HEK293 (cell line): ENCODE results near the gene SP2.
A peak's percentile ranks its signal among the peaks of the same experiment; 100 is the strongest.

Source experiments
- CTCF ChIA-PET: fragments of 350-600 bp; formaldehyde crosslinking; extraction: SDS; loops from one replicate; lab custom pipeline; 2021; ENCODE audit warnings: antibody characterized with exemption; lab: Yijun Ruan, JAX
- POLR2A ChIA-PET: fragments of 300-600 bp; formaldehyde crosslinking; extraction: SDS; loops from one replicate; lab custom pipeline; 2020; ENCODE audit warnings: antibody characterized with exemption, inconsistent platforms; lab: Yijun Ruan, JAX
- H3K27ac ChIP-seq: fragments of 200-500 bp; sonication (Bioruptor generic); 2 replicates; pipeline ENCODE4 v1.5.1; 2014; ENCODE audit warnings: low read depth, low read length, control low read depth, inconsistent platforms; ENCODE audit errors: extremely low read depth
- H3K36me3 ChIP-seq, 2 experiments: fragments of 200-500 bp in 1 of 2; sonication (Bioruptor generic) in 1 of 2; 1 replicate in 1 of 2; 2 replicates in 1 of 2; pipeline ENCODE4 v1.5.1; 2014 to 2017; ENCODE audit warnings: inconsistent platforms in 2 of 2, low read length in 2 of 2; ENCODE audit not compliant: control insufficient read depth in 2 of 2, insufficient read depth in 1 of 2
- H3K4me1 ChIP-seq: fragments of 200-500 bp; sonication (Bioruptor generic); 2 replicates; pipeline ENCODE4 v1.5.1; 2014; ENCODE audit warnings: mild to moderate bottlenecking, low read length, inconsistent platforms; ENCODE audit not compliant: control insufficient read depth, insufficient read depth
- H3K4me3 ChIP-seq: 2 replicates; pipeline ENCODE4 v1.5.1; 2011; ENCODE audit warnings: low read depth, mild to moderate bottlenecking, control low read depth, low read length, moderate library complexity
- H3K9me3 ChIP-seq: fragments of 200-500 bp; sonication (Bioruptor generic); 2 replicates; pipeline ENCODE4 v1.5.1; 2014; ENCODE audit warnings: low read depth, low read length, inconsistent platforms; ENCODE audit not compliant: control insufficient read depth, insufficient read depth
- KLF7 ChIP-seq: fragments of 450-650 bp; formaldehyde crosslinking; IDR thresholded peaks from 2 replicates; pipeline ENCODE4 v1.5.1; 2016; ENCODE audit warnings: missing biosample characterization, missing genetic modification characterization, borderline replicate concordance
- TCF7L2 ChIP-seq: IDR thresholded peaks from 2 replicates; pipeline ENCODE4 v1.6.1; 2011; ENCODE audit warnings: low read depth, mild to moderate bottlenecking, inconsistent platforms, low read length, moderate library complexity, borderline replicate concordance
- YY2 ChIP-seq: fragments of 450-650 bp; formaldehyde crosslinking; IDR thresholded peaks from 2 replicates; pipeline ENCODE4 v1.5.1; 2016; ENCODE audit warnings: missing biosample characterization, missing genetic modification characterization
- ZBTB17 ChIP-seq: fragments of 450-650 bp; formaldehyde crosslinking; IDR thresholded peaks from 2 replicates; pipeline ENCODE4 v1.5.1; 2016; ENCODE audit warnings: missing biosample characterization, missing genetic modification characterization
- ZFHX2 ChIP-seq: fragments of 450-650 bp; formaldehyde crosslinking; conservative IDR thresholded peaks from 2 replicates; pipeline ENCODE4 v1.5.1; 2016; ENCODE audit warnings: missing biosample characterization, missing genetic modification characterization
- ZNF132 ChIP-seq: fragments of 450-650 bp; formaldehyde crosslinking; IDR thresholded peaks from 2 replicates; pipeline ENCODE4 v1.5.1; 2017; ENCODE audit warnings: missing biosample characterization, missing genetic modification characterization, borderline replicate concordance
- ZNF155 ChIP-seq: fragments of 450-650 bp; formaldehyde crosslinking; IDR thresholded peaks from 2 replicates; pipeline ENCODE4 v1.5.1; 2016; ENCODE audit warnings: missing biosample characterization, missing genetic modification characterization
- ZNF211 ChIP-seq: fragments of 450-650 bp; formaldehyde crosslinking; IDR thresholded peaks from 2 replicates; pipeline ENCODE4 v1.5.1; 2016; ENCODE audit warnings: low read depth, missing biosample characterization, missing genetic modification characterization
- ZNF341 ChIP-seq: fragments of 450-650 bp; formaldehyde crosslinking; IDR thresholded peaks from 2 replicates; pipeline ENCODE4; 2016; ENCODE audit warnings: low read depth, missing biosample characterization, missing genetic modification characterization
- ZNF48 ChIP-seq: fragments of 450-650 bp; formaldehyde crosslinking; IDR thresholded peaks from 2 replicates; pipeline ENCODE4 v1.5.1; 2016; ENCODE audit warnings: missing biosample characterization, missing genetic modification characterization
- ZNF510 ChIP-seq: fragments of 450-650 bp; formaldehyde crosslinking; IDR thresholded peaks from 2 replicates; pipeline ENCODE4 v1.5.1; 2018; ENCODE audit warnings: mild to moderate bottlenecking, missing genetic modification characterization, missing biosample characterization; ENCODE audit not compliant: insufficient replicate concordance
- ZNF549 ChIP-seq: fragments of 450-650 bp; IDR thresholded peaks from 2 replicates; pipeline ENCODE4 v1.5.1; 2018; ENCODE audit warnings: missing biosample characterization, missing genetic modification characterization, mild to moderate bottlenecking, inconsistent platforms, moderate library complexity
- ZNF660 ChIP-seq: fragments of 450-650 bp; IDR thresholded peaks from 2 replicates; pipeline ENCODE4 v1.5.1; 2018; ENCODE audit warnings: missing biosample characterization, mild to moderate bottlenecking, missing genetic modification characterization
- ZNF677 ChIP-seq: fragments of 450-650 bp; IDR thresholded peaks from 2 replicates; pipeline ENCODE4 v1.5.0; 2018; ENCODE audit warnings: missing biosample characterization, mild to moderate bottlenecking, missing genetic modification characterization, moderate library complexity
- ZNF777 ChIP-seq: fragments of 450-650 bp; formaldehyde crosslinking; IDR thresholded peaks from 2 replicates; pipeline ENCODE4 v1.5.1; 2017; ENCODE audit warnings: missing biosample characterization, missing genetic modification characterization, borderline replicate concordance
- ZNF843 ChIP-seq: fragments of 450-650 bp; formaldehyde crosslinking; IDR thresholded peaks from 2 replicates; pipeline ENCODE4 v1.5.1; 2016; ENCODE audit warnings: missing biosample characterization, missing genetic modification characterization
- TF ChIP-seq, protein P1 (sequence below): fragments of 450-650 bp; formaldehyde crosslinking; IDR thresholded peaks from 2 replicates; pipeline ENCODE4 v1.5.1; 2016; ENCODE audit warnings: missing biosample characterization, missing genetic modification characterization
- TF ChIP-seq, protein P2 (sequence below): fragments of 450-650 bp; formaldehyde crosslinking; IDR thresholded peaks from 2 replicates; pipeline ENCODE4 v1.5.1; 2016; ENCODE audit warnings: missing biosample characterization, missing genetic modification characterization
- TF ChIP-seq, protein P3 (sequence below): fragments of 450-650 bp; formaldehyde crosslinking; IDR thresholded peaks from 2 replicates; pipeline ENCODE4 v1.5.1; 2016; ENCODE audit warnings: missing biosample characterization, missing genetic modification characterization

Gene SP2

DNA sequence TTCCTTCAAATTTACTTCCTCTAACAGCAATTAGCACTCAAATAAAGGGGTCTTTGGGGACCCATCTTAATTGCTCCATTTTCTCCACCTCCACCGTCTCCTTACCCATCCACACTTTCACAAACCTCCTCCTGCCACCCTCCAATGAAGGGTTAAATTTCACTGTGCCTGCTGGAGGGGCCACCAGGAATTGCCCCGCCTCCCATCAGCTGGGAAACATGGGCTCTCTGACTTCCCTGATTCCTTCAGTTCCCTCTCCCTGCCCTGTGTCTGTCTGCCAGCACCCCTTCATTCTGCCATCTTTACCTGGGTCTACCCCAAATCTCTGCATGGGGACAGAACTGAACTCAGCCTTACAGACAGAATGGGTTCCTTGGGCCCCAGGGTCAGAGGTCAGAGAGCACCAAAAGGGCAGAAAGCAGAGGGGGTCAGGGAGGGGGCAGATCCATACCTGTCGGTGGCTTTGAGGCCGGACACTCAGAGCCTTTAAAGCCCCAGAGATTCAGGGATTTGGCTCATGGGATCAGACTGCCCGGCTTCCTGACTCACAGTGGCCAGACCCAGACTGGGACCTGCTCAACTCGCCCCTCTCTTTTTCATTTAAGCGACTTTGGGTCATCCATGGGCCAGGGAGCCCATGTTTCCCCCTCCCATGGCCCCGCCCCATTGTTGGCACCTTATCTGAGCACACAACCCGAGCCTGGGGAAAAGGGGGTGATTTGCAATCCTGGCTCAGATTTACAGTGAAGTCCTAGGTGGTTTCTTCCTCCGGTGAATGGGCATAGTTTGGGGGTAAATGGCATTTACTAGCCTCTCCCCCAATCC, 17.6 kb upstream of the SP2 start:
- TF ChIP-seq ZNF549 (no peak), ZNF510 (tag by site-specific recombination) (no peak), ZNF211 (tag by site-specific recombination) (no peak)
- TF ChIP-seq, protein P1, sequence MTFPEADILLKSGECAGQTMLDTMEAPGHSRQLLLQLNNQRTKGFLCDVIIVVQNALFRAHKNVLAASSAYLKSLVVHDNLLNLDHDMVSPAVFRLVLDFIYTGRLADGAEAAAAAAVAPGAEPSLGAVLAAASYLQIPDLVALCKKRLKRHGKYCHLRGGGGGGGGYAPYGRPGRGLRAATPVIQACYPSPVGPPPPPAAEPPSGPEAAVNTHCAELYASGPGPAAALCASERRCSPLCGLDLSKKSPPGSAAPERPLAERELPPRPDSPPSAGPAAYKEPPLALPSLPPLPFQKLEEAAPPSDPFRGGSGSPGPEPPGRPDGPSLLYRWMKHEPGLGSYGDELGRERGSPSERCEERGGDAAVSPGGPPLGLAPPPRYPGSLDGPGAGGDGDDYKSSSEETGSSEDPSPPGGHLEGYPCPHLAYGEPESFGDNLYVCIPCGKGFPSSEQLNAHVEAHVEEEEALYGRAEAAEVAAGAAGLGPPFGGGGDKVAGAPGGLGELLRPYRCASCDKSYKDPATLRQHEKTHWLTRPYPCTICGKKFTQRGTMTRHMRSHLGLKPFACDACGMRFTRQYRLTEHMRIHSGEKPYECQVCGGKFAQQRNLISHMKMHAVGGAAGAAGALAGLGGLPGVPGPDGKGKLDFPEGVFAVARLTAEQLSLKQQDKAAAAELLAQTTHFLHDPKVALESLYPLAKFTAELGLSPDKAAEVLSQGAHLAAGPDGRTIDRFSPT = no peak
- TF ChIP-seq, protein P2, sequence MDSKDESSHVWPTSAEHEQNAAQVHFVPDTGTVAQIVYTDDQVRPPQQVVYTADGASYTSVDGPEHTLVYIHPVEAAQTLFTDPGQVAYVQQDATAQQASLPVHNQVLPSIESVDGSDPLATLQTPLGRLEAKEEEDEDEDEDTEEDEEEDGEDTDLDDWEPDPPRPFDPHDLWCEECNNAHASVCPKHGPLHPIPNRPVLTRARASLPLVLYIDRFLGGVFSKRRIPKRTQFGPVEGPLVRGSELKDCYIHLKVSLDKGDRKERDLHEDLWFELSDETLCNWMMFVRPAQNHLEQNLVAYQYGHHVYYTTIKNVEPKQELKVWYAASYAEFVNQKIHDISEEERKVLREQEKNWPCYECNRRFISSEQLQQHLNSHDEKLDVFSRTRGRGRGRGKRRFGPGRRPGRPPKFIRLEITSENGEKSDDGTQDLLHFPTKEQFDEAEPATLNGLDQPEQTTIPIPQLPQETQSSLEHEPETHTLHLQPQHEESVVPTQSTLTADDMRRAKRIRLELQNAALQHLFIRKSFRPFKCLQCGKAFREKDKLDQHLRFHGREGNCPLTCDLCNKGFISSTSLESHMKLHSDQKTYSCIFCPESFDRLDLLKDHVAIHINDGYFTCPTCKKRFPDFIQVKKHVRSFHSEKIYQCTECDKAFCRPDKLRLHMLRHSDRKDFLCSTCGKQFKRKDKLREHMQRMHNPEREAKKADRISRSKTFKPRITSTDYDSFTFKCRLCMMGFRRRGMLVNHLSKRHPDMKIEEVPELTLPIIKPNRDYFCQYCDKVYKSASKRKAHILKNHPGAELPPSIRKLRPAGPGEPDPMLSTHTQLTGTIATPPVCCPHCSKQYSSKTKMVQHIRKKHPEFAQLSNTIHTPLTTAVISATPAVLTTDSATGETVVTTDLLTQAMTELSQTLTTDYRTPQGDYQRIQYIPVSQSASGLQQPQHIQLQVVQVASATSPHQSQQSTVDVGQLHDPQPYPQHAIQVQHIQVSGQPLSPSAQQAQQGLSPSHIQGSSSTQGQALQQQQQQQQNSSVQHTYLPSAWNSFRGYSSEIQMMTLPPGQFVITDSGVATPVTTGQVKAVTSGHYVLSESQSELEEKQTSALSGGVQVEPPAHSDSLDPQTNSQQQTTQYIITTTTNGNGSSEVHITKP (tag by site-specific recombination) = peak; percentile 55; the same call in 1 of the 2 replicates
- Histone ChIP-seq H3K27ac (no peak overlapping the region), H3K9me3 (no peaks in the 10 kb centered on the region), H3K4me1 (no peaks in the 10 kb centered on the region; the same call in 1 of the 2 replicates), H3K36me3 (no peaks in the 10 kb centered on the region), H3K4me3 (no peak overlapping the region)
- ChIA-PET CTCF (interaction anchor here (0.6 to 18.5 kb wide), 3 partner anchors 12 to 415 kb away, joined by 4 to 837 read pairs (median 35); partner anchors contain the start of genes SCRN2 and SP6), POLR2A (no interaction called here)

DNA sequence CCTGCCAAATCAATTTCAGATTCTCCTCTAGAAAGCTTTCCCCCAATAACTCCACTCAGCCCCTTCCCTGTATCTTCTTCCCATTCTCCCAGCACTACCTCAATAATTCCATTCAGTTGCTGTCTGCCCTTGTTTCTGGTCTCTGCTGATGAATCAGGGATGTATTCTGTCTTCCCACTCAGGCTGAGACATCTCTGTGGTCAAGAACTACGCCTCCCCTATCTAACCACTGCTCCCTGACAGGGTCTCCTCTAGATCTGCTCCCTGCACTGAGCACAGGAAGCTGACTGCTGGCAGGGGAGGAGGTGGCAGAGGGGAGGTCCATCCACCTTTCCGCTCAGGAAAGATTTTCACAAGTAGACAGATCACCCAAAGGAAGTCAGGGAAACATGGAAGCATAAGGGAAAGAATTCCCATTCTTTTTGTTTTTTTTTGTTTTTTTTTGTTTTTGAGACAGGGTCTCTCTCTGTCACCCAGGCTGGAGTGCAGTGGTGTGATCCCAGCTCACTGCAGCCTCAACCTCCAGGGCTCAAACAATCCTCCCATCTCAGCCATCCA, 16.9 kb upstream of the SP2 start:
- no peak overlapping the region for H3K4me3 ChIP-seq
- ChIA-PET POLR2A (interaction anchor here (1.2 kb wide), 1 partner anchor 17 kb away, joined by 3 read pairs; the partner anchor contains the start of gene SP2), CTCF (interaction anchor here (0.9 to 18.5 kb wide), 3 partner anchors 11 to 66 kb away, joined by 3 to 837 read pairs (median 35); partner anchors contain the start of genes SCRN2 and SP6)
- H3K27ac ChIP-seq = no peak overlapping the region
- H3K36me3 ChIP-seq = no peaks in the 10 kb centered on the region
- peak; percentile 24; the same call in 1 of the 2 replicates for TF ChIP-seq ZFHX2
- no peak for TF ChIP-seq ZNF132 (tag by site-specific recombination)
- no peak for TF ChIP-seq TCF7L2
- TF ChIP-seq ZNF660 (tag by site-specific recombination) = no peak
- TF ChIP-seq, protein P3, sequence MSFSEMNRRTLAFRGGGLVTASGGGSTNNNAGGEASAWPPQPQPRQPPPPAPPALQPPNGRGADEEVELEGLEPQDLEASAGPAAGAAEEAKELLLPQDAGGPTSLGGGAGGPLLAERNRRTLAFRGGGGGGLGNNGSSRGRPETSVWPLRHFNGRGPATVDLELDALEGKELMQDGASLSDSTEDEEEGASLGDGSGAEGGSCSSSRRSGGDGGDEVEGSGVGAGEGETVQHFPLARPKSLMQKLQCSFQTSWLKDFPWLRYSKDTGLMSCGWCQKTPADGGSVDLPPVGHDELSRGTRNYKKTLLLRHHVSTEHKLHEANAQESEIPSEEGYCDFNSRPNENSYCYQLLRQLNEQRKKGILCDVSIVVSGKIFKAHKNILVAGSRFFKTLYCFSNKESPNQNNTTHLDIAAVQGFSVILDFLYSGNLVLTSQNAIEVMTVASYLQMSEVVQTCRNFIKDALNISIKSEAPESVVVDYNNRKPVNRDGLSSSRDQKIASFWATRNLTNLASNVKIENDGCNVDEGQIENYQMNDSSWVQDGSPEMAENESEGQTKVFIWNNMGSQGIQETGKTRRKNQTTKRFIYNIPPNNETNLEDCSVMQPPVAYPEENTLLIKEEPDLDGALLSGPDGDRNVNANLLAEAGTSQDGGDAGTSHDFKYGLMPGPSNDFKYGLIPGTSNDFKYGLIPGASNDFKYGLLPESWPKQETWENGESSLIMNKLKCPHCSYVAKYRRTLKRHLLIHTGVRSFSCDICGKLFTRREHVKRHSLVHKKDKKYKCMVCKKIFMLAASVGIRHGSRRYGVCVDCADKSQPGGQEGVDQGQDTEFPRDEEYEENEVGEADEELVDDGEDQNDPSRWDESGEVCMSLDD (tag by site-specific recombination) = no peak
- no peak for TF ChIP-seq ZNF677 (tag by site-specific recombination)
- TF ChIP-seq ZNF777 (tag by site-specific recombination) = no peak
- TF ChIP-seq ZNF155 (tag by site-specific recombination) = no peak
- no peak for TF ChIP-seq ZNF843
- TF ChIP-seq ZNF341 (tag by site-specific recombination) = no peak
- TF ChIP-seq, protein P2 (tag by site-specific recombination) = peak; percentile 78
- no peak for TF ChIP-seq KLF7
- no peak for TF ChIP-seq ZNF48 (tag by site-specific recombination)
- no peak for TF ChIP-seq YY2
- peak; percentile 10; the same call in 1 of the 2 replicates for TF ChIP-seq ZBTB17 (tag by site-specific recombination)
- H3K4me1 ChIP-seq = peaks cover 2% of the 10 kb centered on the region
- H3K9me3 ChIP-seq = no peaks in the 10 kb centered on the region
